OCI-LY7 (cell line): ENCODE results near the gene CCDC60.

Experiments
- EZH2phosphoT487 ChIP-seq: fragments of 200-600 bp; sonication (generic); IDR thresholded peaks from 2 replicates; pipeline ENCODE4 v1.6.1; 2018; ENCODE audit warnings: low read depth, borderline replicate concordance, mild to moderate bottlenecking, mixed run types, antibody characterized with exemption, low read length, moderate library complexity, mixed read lengths
- TF ChIP-seq, protein P1 (sequence below): fragments of 200-600 bp; sonication (generic); conservative IDR thresholded peaks from 2 replicates; pipeline ENCODE4 v1.5.1; 2014; ENCODE audit warnings: mild to moderate bottlenecking, antibody characterized with exemption, low read length, moderate library complexity, mixed read lengths

GRCh38 chr12:119450771-119451170, 116.2 kb downstream of the CCDC60 start:
- no peak for TF ChIP-seq EZH2phosphoT487
- TF ChIP-seq, protein P1, sequence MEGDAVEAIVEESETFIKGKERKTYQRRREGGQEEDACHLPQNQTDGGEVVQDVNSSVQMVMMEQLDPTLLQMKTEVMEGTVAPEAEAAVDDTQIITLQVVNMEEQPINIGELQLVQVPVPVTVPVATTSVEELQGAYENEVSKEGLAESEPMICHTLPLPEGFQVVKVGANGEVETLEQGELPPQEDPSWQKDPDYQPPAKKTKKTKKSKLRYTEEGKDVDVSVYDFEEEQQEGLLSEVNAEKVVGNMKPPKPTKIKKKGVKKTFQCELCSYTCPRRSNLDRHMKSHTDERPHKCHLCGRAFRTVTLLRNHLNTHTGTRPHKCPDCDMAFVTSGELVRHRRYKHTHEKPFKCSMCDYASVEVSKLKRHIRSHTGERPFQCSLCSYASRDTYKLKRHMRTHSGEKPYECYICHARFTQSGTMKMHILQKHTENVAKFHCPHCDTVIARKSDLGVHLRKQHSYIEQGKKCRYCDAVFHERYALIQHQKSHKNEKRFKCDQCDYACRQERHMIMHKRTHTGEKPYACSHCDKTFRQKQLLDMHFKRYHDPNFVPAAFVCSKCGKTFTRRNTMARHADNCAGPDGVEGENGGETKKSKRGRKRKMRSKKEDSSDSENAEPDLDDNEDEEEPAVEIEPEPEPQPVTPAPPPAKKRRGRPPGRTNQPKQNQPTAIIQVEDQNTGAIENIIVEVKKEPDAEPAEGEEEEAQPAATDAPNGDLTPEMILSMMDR = no peak
